Vagina (tissue), 2 donors: ENCODE results near the gene SEPTIN6. TPM values are rescaled to one million over a fixed set of nuclear protein-coding genes. Genes with fewer than 3 reads are reported as not detected.

Source experiments
- DNase-seq, 2 donors: peaks; one replicate each; pipeline ENCODE4 v3.0.0-alpha.2; 2017; ENCODE audit errors: extremely low spot score in 2 of 2
- H3K27ac ChIP-seq: fragments of 200-600 bp; sonication (generic); one replicate; pipeline ENCODE4 v1.5.1; 2019
- H3K27me3 ChIP-seq: fragments of 200-600 bp; sonication (generic); one replicate; pipeline ENCODE4 v1.5.1; 2019
- H3K36me3 ChIP-seq, 2 donors: fragments of 200-600 bp; sonication (generic); one replicate each; pipeline ENCODE4 v1.5.1; 2017 to 2019
- H3K4me1 ChIP-seq: fragments of 200-600 bp; sonication (generic); one replicate; pipeline ENCODE4 v1.5.1; 2019
- H3K4me3 ChIP-seq, 2 donors: fragments of 200-600 bp; sonication (generic); 1 replicate in 1 of 2; 2 replicates in 1 of 2; pipeline ENCODE4 v1.5.1; 2016 to 2019
- H3K9me3 ChIP-seq: fragments of 200-600 bp; sonication (generic); one replicate; pipeline ENCODE4 v1.5.1; 2019
- CTCF ChIP-seq, 3 experiments: fragments of 450-650 bp in 2 of 3; fragments of 200-600 bp in 1 of 3; sonication (generic) in 1 of 3; IDR thresholded peaks; one replicate each; pipeline ENCODE4 v1.5.1; 2017 to 2019; ENCODE audit warnings: antibody characterized with exemption in 3 of 3, mild to moderate bottlenecking in 2 of 3, moderate library complexity in 2 of 3
- POLR2A ChIP-seq, 2 donors: fragments of 450-650 bp; IDR thresholded peaks; one replicate each; pipeline ENCODE4 v1.6.1; 2017; ENCODE audit warnings: antibody characterized with exemption in 2 of 2, mild to moderate bottlenecking in 2 of 2, moderate library complexity in 2 of 2
- POLR2AphosphoS5 ChIP-seq, 2 donors: sonication (generic); formaldehyde crosslinking; IDR thresholded peaks; one replicate each; pipeline ENCODE4 v1.9.0; 2017; ENCODE audit warnings: antibody characterized with exemption in 2 of 2, mild to moderate bottlenecking in 2 of 2, low read depth in 1 of 2; ENCODE audit not compliant: insufficient read depth in 1 of 2
- intact Hi-C: fragments of 100-400 bp; cut with DNase I; formaldehyde crosslinking; loops from one replicate; pipeline ENCODE4 v1.15.1; 2023
- total RNA-seq: library from RNA; depleted of rRNA; stranded (reverse); fragments of >200 nt; gene quantifications from one replicate; pipeline ENCODE4 v1.2.3, GENCODE V29; 2016

The SEPTIN6 gene
- total RNA-seq, 1 donor from 2014 or later, result 25.8 TPM

DNA sequence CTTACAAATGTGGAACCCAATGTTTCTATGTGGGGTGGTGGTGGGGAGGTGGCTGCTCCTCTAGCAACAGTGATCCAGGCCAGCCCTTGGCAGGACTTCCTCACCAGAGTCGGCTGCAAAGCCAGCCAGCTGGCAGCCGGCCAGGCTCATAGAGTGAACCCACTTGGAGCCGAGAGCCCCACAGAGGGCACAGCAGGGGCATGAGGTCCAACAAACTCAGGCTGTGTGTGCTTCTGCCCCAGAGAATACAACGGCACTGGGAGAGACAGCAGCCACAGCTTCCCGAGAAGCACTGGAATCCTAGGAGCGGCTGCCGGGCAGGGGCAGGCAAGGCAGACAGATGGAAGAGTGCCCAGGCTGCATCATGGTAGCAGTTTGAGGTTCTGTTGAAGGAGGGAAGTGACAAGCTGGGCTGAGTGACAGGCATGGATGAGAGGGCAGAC lies 42.0 kb upstream of the SEPTIN6 start:
- no peaks in the 10 kb centered on the region for H3K9me3 ChIP-seq
- no peaks in the 10 kb centered on the region for H3K4me1 ChIP-seq
- no peak overlapping the region for H3K27ac ChIP-seq
- intact Hi-C loops, result loop anchor here (10.0 kb wide), 1 partner anchor 220 kb away; no protein-coding TSS in a partner anchor
- no peaks in the 10 kb centered on the region for H3K27me3 ChIP-seq
- no peaks in the 10 kb centered on the region for H3K36me3 ChIP-seq
- DNase-seq, result no peak
- no peak for TF ChIP-seq POLR2AphosphoS5 (IDR thresholded peaks at IDR 0.05; ENCODE audit: insufficient read depth in 1 of 2, low read depth in 1 of 2)
- TF ChIP-seq CTCF (IDR thresholded peaks at IDR 0.05), result no peak
- TF ChIP-seq POLR2A (IDR thresholded peaks at IDR 0.05), result no peak
- no peak overlapping the region for H3K4me3 ChIP-seq

DNA sequence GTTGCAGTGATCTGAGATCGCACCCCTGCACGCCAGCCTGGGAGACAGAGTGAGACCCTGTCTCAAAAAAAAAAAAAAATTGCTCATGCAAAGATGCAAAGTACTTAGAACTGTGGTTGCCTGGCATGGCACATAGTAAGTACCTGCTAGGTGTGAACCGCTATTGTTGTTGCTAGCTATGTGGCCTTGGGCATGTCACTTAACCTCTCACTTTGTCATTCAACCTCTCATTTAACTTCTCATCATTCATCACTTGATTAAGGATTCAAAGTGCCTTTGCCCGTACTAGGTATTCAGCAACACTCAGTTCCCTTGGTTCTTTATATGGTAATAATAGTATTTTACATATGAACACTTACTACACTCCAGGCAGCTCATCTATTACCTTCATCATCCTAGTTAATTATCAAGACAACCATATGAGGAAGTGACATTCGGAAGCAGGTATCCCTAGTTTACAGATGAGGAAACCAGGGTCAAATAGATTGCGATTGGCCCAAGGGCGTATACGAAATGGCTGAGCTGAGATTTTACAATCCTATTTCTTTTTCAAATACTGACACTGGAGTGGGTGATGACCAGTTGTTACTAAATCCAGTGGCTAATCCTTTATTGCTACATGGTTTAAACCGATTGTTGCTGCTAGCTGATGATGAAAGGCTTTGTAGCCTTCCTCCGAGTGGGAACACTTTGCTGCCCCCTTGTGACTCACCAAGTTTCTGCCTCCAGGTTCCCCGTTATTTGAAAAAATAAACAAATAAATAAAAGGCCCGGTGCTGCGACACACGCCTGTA lies 36.6 kb upstream of the SEPTIN6 start:
- no peaks in the 10 kb centered on the region for H3K4me1 ChIP-seq
- H3K36me3 ChIP-seq, result no peaks in the 10 kb centered on the region
- no peak for DNase-seq
- H3K4me3 ChIP-seq, result no peak overlapping the region
- no peaks in the 10 kb centered on the region for H3K27me3 ChIP-seq
- intact Hi-C loops, result loop anchor here (10.0 kb wide), 1 partner anchor 215 kb away; no protein-coding TSS in a partner anchor
- H3K9me3 ChIP-seq, result no peaks in the 10 kb centered on the region
- no peak for TF ChIP-seq POLR2AphosphoS5 (IDR thresholded peaks at IDR 0.05; ENCODE audit: insufficient read depth in 1 of 2, low read depth in 1 of 2)
- peak; percentile 31 to 64 (median 34) for TF ChIP-seq CTCF (IDR thresholded peaks at IDR 0.05)
- no peak for TF ChIP-seq POLR2A (IDR thresholded peaks at IDR 0.05)
- H3K27ac ChIP-seq, result no peak overlapping the region

DNA sequence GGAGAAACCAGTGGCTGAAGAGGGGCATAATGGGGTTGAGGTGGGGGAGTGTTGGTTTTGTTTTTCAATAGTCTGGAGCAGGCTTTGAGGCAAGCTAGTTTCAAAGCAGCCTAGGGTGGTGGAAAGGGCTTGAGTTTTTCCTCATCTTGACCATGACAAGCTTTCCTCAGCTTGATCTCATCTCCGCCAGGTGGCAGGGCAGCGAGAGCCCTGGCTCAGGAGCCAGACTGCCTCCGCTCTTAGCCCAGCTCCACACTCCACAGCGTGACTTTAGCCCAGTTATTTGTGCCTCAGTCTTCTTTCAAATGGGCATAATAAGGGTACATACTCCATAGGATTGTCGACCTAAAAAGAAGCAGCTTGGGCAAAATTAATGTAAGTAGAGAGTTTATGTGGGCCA lies 35.5 kb upstream of the SEPTIN6 start:
- intact Hi-C loops, result no loop called here
- H3K4me3 ChIP-seq, result no peak overlapping the region
- no peaks in the 10 kb centered on the region for H3K9me3 ChIP-seq
- no peak for DNase-seq
- TF ChIP-seq POLR2AphosphoS5 (IDR thresholded peaks at IDR 0.05; ENCODE audit: insufficient read depth in 1 of 2, low read depth in 1 of 2) (no peak), POLR2A (IDR thresholded peaks at IDR 0.05) (no peak), CTCF (IDR thresholded peaks at IDR 0.05) (no peak)
- H3K4me1 ChIP-seq, result no peaks in the 10 kb centered on the region
- no peaks in the 10 kb centered on the region for H3K36me3 ChIP-seq
- no peaks in the 10 kb centered on the region for H3K27me3 ChIP-seq
- H3K27ac ChIP-seq, result no peak overlapping the region

GRCh38 chrX:119726900-119727555 lies 34.1 kb upstream of the SEPTIN6 start:
- H3K4me1 ChIP-seq, result no peaks in the 10 kb centered on the region
- H3K27ac ChIP-seq, result no peak overlapping the region
- DNase-seq, result no peak
- TF ChIP-seq POLR2A (IDR thresholded peaks at IDR 0.05), result no peak
- no peak for TF ChIP-seq CTCF (IDR thresholded peaks at IDR 0.05)
- TF ChIP-seq POLR2AphosphoS5 (IDR thresholded peaks at IDR 0.05; ENCODE audit: insufficient read depth in 1 of 2, low read depth in 1 of 2), result no peak
- H3K27me3 ChIP-seq, result no peaks in the 10 kb centered on the region
- H3K9me3 ChIP-seq, result no peaks in the 10 kb centered on the region
- no peak overlapping the region for H3K4me3 ChIP-seq
- no peaks in the 10 kb centered on the region for H3K36me3 ChIP-seq
- intact Hi-C loops, result no loop called here

- H3K27me3 ChIP-seq, result no peaks in the 10 kb centered on the region
- intact Hi-C loops, result no loop called here
- no peak for DNase-seq
- H3K27ac ChIP-seq, result no peak overlapping the region
- no peak for TF ChIP-seq CTCF (IDR thresholded peaks at IDR 0.05)
- TF ChIP-seq POLR2A (IDR thresholded peaks at IDR 0.05), result no peak
- no peak for TF ChIP-seq POLR2AphosphoS5 (IDR thresholded peaks at IDR 0.05; ENCODE audit: insufficient read depth in 1 of 2, low read depth in 1 of 2)
- H3K4me1 ChIP-seq, result no peaks in the 10 kb centered on the region
- H3K36me3 ChIP-seq, result no peaks in the 10 kb centered on the region
- no peak overlapping the region for H3K4me3 ChIP-seq
- no peaks in the 10 kb centered on the region for H3K9me3 ChIP-seq
Observed at GRCh38 chrX:119721926-119722325, 29.0 kb upstream of the SEPTIN6 start.
